SK-N-SH (cell line): ENCODE measurements around the gene KLF7.

ENCODE experiments used
- CTCF ChIP-seq: fragments of 200-600 bp; sonication (generic); IDR thresholded peaks from 2 replicates; pipeline ENCODE4 v1.6.1; 2017; ENCODE audit warnings: antibody characterized with exemption, mild to moderate bottlenecking, moderate library complexity
- GABPA ChIP-seq: IDR thresholded peaks from 2 replicates; pipeline ENCODE4 v1.4.0; 2012; ENCODE audit warnings: low read depth, mild to moderate bottlenecking
- MXI1 ChIP-seq: IDR thresholded peaks from 2 replicates; pipeline ENCODE4 v1.6.1; 2012; ENCODE audit warnings: mild to moderate bottlenecking, low read depth, low read length, improper control_type of control experiment
- REST ChIP-seq: IDR thresholded peaks from 2 replicates; pipeline ENCODE4 v1.6.1; 2012; ENCODE audit warnings: mild to moderate bottlenecking, low read depth, low read length, moderate library complexity
- TAF1 ChIP-seq: IDR thresholded peaks from 2 replicates; pipeline ENCODE4 v1.6.1; 2012; ENCODE audit warnings: low read depth, mild to moderate bottlenecking, low read length, moderate library complexity, borderline replicate concordance
- YY1 ChIP-seq: IDR thresholded peaks from 2 replicates; pipeline ENCODE4 v1.4.0; 2012; ENCODE audit warnings: low read depth, mild to moderate bottlenecking

- TF ChIP-seq YY1 = no peak
- TF ChIP-seq REST = no peak
- TF ChIP-seq TAF1 = no peak
- no peak for TF ChIP-seq GABPA
- no peak for TF ChIP-seq CTCF
- TF ChIP-seq MXI1 = no peak
Measured at GRCh38 chr2:207110310-207110709, 55.4 kb downstream of the KLF7 start.
